Esophagus squamous epithelium (tissue), 4 donors: ENCODE data around the gene SALL3.

ENCODE experiments used
- CTCF ChIP-seq, 6 experiments: fragments of 450-650 bp in 4 of 6; fragments of 200-600 bp in 2 of 6; sonication (generic) in 2 of 6; IDR thresholded peaks; one replicate each; pipeline ENCODE4 v1.5.1; 2016 to 2019; ENCODE audit warnings: antibody characterized with exemption in 6 of 6, mild to moderate bottlenecking in 4 of 6, moderate library complexity in 4 of 6
- POLR2A ChIP-seq, 4 donors: fragments of 450-650 bp; IDR thresholded peaks; one replicate each; pipeline ENCODE4 v1.6.1; 2017; ENCODE audit warnings: antibody characterized with exemption in 4 of 4, mild to moderate bottlenecking in 4 of 4, moderate library complexity in 3 of 4

- TF ChIP-seq CTCF (IDR thresholded peaks at IDR 0.05) (no peak), POLR2A (IDR thresholded peaks at IDR 0.05) (no peak)
Observed at GRCh38 chr18:78932281-78932680, 47.3 kb upstream of the SALL3 start.
